A673 (cell line): ENCODE measurements around the gene MYH15. TPM values are rescaled to one million over a fixed set of nuclear protein-coding genes. Genes with fewer than 3 reads are reported as not detected.

ENCODE experiments used
- BruUV-seq: library from RNA; stranded (reverse); fragments of 400-500 nt; replicated peaks from 2 replicates; lab custom pipeline; 2021; lab: Mats Ljungman, UMichigan
- CTCF ChIA-PET: fragments of 300-600 bp; sonication (Branson Sonifier 250); formaldehyde crosslinking; loops from one replicate; lab custom pipeline; 2022; ENCODE audit warnings: antibody characterized with exemption; lab: Charles Lee
- POLR2A ChIA-PET: fragments of 300-600 bp; sonication (Branson Sonifier 250); formaldehyde crosslinking; loops from one replicate; lab custom pipeline; 2022; ENCODE audit warnings: antibody characterized with exemption; ENCODE audit not compliant: low non-redundant PET; lab: Charles Lee
- DNase-seq: peaks from one replicate; pipeline ENCODE4 v3.0.0-alpha.2; 2015; ENCODE audit warnings: low spot score
- H3K27ac ChIP-seq: fragments of 200-600 bp; sonication (generic); 2 replicates; pipeline ENCODE4 v1.5.1; 2016; ENCODE audit warnings: mixed run types, low read depth, mild to moderate bottlenecking, mixed read lengths, antibody characterized with exemption, low read length; ENCODE audit not compliant: poor library complexity, severe bottlenecking
- H3K27me3 ChIP-seq: fragments of 200-600 bp; sonication (generic); replicated peaks from 2 replicates; pipeline ENCODE4 v1.6.1; 2017; ENCODE audit warnings: mixed run types, low read depth, mild to moderate bottlenecking, mixed read lengths, antibody characterized with exemption, low read length; ENCODE audit not compliant: insufficient read depth, poor library complexity
- H3K36me3 ChIP-seq: fragments of 200-600 bp; sonication (generic); 2 replicates; pipeline ENCODE4 v1.6.1; 2016; ENCODE audit warnings: mixed run types, mild to moderate bottlenecking, mixed read lengths, antibody characterized with exemption, low read length; ENCODE audit not compliant: insufficient read depth, poor library complexity, severe bottlenecking
- H3K4me1 ChIP-seq: fragments of 200-600 bp; sonication (generic); 2 replicates; pipeline ENCODE4 v1.6.1; 2017; ENCODE audit warnings: mixed run types, mild to moderate bottlenecking, mixed read lengths, antibody characterized with exemption, low read length; ENCODE audit not compliant: insufficient read depth, poor library complexity, severe bottlenecking
- H3K4me3 ChIP-seq: fragments of 200-600 bp; sonication (generic); 2 replicates; pipeline ENCODE4 v1.5.1; 2016; ENCODE audit warnings: low read depth, mixed run types, mild to moderate bottlenecking, mixed read lengths, low read length; ENCODE audit not compliant: poor library complexity, severe bottlenecking
- H3K9me3 ChIP-seq: fragments of 200-600 bp; sonication (generic); 2 replicates; pipeline ENCODE4 v1.6.1; 2016; ENCODE audit warnings: mixed run types, low read depth, mild to moderate bottlenecking, mixed read lengths, antibody characterized with exemption, low read length; ENCODE audit not compliant: poor library complexity, severe bottlenecking
- EZH2 ChIP-seq: fragments of 200-600 bp; sonication (generic); IDR thresholded peaks from 2 replicates; pipeline ENCODE4 v1.6.1; 2017; ENCODE audit warnings: borderline replicate concordance, low read depth, mild to moderate bottlenecking, mixed read lengths, antibody characterized with exemption, low read length; ENCODE audit not compliant: poor library complexity, severe bottlenecking
- intact Hi-C: fragments of 100-400 bp; cut with micrococcal nuclease; formaldehyde crosslinking; loops from one replicate; pipeline ENCODE4 v1.10.0; 2022; ENCODE audit not compliant: unreplicated experiment
- total RNA-seq: library from RNA; stranded (reverse); gene quantifications from 2 replicates; pipeline ENCODE4 v1.2.3, GENCODE V29; 2021
- TF ChIP-seq, protein P1 (sequence below): fragments of 300-800, 200-600 bp; sonication (generic); conservative IDR thresholded peaks from 2 replicates; pipeline ENCODE4 v1.5.1; 2017; ENCODE audit warnings: low read depth, mild to moderate bottlenecking, antibody characterized with exemption, low read length, moderate library complexity, mixed read lengths

Gene MYH15
- total RNA-seq, 1 experiment from 2014 or later = 1.2 TPM

DNA sequence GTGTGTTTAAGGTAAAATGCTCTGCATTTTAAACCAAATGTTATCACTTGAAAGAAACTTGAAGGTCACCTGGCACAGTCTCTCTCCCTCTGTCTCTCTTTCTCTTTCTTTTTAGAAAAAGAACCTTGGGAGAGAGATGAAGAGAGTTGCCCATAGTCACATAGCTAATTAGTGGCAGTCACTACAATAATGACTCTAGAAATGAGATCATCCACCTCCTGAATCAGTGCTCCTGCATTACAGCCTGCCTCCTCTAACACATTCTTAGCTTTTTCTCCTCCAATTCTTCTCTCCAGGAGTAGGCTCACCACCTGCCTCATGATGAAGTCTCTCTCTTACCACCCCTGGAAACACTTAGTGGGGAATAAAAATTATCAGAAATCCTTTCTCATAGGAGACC is 2.5 kb downstream of the MYH15 start:
- BruUV-seq = no TSS peak
- Histone ChIP-seq H3K27me3 (no peaks in the 10 kb centered on the region), H3K9me3 (no peaks in the 10 kb centered on the region), H3K36me3 (no peaks in the 10 kb centered on the region), H3K27ac (no peak overlapping the region), H3K4me3 (no peak overlapping the region), H3K4me1 (no peaks in the 10 kb centered on the region)
- no peak for TF ChIP-seq EZH2
- TF ChIP-seq, protein P1, sequence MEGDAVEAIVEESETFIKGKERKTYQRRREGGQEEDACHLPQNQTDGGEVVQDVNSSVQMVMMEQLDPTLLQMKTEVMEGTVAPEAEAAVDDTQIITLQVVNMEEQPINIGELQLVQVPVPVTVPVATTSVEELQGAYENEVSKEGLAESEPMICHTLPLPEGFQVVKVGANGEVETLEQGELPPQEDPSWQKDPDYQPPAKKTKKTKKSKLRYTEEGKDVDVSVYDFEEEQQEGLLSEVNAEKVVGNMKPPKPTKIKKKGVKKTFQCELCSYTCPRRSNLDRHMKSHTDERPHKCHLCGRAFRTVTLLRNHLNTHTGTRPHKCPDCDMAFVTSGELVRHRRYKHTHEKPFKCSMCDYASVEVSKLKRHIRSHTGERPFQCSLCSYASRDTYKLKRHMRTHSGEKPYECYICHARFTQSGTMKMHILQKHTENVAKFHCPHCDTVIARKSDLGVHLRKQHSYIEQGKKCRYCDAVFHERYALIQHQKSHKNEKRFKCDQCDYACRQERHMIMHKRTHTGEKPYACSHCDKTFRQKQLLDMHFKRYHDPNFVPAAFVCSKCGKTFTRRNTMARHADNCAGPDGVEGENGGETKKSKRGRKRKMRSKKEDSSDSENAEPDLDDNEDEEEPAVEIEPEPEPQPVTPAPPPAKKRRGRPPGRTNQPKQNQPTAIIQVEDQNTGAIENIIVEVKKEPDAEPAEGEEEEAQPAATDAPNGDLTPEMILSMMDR = no peak
- no peak for DNase-seq
- CTCF ChIA-PET = no interaction called here
- intact Hi-C loops = no loop called here
- POLR2A ChIA-PET = no interaction called here

DNA sequence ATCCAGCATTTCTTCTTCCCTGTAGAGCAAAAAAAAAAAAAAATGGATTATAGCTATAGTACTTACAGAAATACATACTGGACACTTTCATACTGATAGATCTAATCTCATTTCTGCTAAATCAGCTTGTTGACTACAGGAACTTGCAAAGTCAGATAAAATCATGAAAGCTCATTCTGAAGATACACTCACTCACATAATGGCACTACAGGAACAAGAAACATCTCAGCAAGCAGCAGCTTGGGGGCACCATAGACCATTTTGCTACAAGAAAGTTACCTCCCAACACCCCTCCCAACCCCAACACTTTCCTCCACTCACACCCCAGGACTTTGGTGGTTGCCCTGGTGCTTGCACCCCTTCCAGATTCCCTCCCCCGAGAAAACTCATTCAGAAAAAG is 4.6 kb downstream of the MYH15 start:
- Histone ChIP-seq H3K4me1 (no peaks in the 10 kb centered on the region), H3K9me3 (no peaks in the 10 kb centered on the region), H3K4me3 (no peak overlapping the region), H3K36me3 (no peaks in the 10 kb centered on the region), H3K27ac (no peak overlapping the region), H3K27me3 (no peaks in the 10 kb centered on the region)
- ChIA-PET POLR2A (no interaction called here), CTCF (no interaction called here)
- BruUV-seq = no TSS peak
- TF ChIP-seq, protein P1 = peak; percentile 27; the same call in 1 of the 2 replicates
- no peak for TF ChIP-seq EZH2
- intact Hi-C loops = no loop called here
- no peak for DNase-seq

DNA sequence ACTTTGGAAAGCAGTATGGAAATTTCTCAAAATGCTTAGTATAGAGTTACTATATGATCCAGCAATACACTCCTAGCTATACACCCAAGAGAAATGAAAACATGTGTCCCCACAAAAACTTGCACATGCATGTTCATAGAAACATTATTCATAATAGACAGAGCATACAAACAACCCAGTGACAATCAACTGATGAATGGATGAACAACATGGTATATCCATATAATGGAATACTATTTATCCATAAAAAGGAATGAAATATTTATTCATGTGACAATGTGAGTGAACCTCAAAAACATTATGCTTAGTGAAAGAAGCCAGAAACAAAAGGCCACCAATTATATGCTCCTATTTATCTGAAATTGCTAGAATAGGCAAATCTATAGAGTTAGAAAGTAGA is 6.7 kb downstream of the MYH15 start:
- BruUV-seq = no TSS peak
- no peak overlapping the region for H3K4me3 ChIP-seq
- no peak overlapping the region for H3K27ac ChIP-seq
- no peak for DNase-seq
- H3K9me3 ChIP-seq = no peaks in the 10 kb centered on the region
- no peaks in the 10 kb centered on the region for H3K27me3 ChIP-seq
- intact Hi-C loops = no loop called here
- POLR2A ChIA-PET = no interaction called here
- CTCF ChIA-PET = no interaction called here
- TF ChIP-seq, protein P1 = no peak
- TF ChIP-seq EZH2 = no peak
- no peaks in the 10 kb centered on the region for H3K36me3 ChIP-seq
- H3K4me1 ChIP-seq = no peaks in the 10 kb centered on the region
